ENCODE measurements around the gene RPL22L1.
"Not testable (repeated sequence)": the region's sequence is repeated elsewhere in the genome, so short reads cannot be mapped to it uniquely, and the experiment has no call there.

The RPL22L1 gene

GRCh38 chr3:170826047-170826446 lies 43.9 kb downstream of the RPL22L1 start:
- no peak for DNase-seq

- DNase-seq: not testable (repeated sequence)
These were observed 46.4 kb downstream of the RPL22L1 start for GRCh38 chr3:170823562-170823961.

GRCh38 chr3:170818325-170818724 lies 51.7 kb downstream of the RPL22L1 start:
- DNase-seq: not testable (repeated sequence)

GRCh38 chr3:170817471-170817870 lies 52.5 kb downstream of the RPL22L1 start:
- not testable (repeated sequence) for DNase-seq

- DNase-seq: no peak
These were observed 53.2 kb downstream of the RPL22L1 start for GRCh38 chr3:170816841-170817240.

GRCh38 chr3:170816341-170816740 lies 53.7 kb downstream of the RPL22L1 start:
- no peak for DNase-seq

GRCh38 chr3:170815936-170816335 lies 54.1 kb downstream of the RPL22L1 start:
- no peak for DNase-seq

- no peak for DNase-seq
These were observed 54.7 kb downstream of the RPL22L1 start for GRCh38 chr3:170815340-170815739.

Measured in 8988T (cell line).